HG03045 (cell line): ENCODE results near the gene MT3.
A peak's percentile ranks its signal among the peaks of the same experiment; 100 is the strongest.

Experiments
- ATAC-seq: cut with Tn5 transposase; IDR thresholded peaks from one replicate; pipeline ENCODE4 v1.9.1; 2021; ENCODE audit warnings: mild to moderate bottlenecking, moderate library complexity; ENCODE audit not compliant: unreplicated experiment

The MT3 gene

DNA sequence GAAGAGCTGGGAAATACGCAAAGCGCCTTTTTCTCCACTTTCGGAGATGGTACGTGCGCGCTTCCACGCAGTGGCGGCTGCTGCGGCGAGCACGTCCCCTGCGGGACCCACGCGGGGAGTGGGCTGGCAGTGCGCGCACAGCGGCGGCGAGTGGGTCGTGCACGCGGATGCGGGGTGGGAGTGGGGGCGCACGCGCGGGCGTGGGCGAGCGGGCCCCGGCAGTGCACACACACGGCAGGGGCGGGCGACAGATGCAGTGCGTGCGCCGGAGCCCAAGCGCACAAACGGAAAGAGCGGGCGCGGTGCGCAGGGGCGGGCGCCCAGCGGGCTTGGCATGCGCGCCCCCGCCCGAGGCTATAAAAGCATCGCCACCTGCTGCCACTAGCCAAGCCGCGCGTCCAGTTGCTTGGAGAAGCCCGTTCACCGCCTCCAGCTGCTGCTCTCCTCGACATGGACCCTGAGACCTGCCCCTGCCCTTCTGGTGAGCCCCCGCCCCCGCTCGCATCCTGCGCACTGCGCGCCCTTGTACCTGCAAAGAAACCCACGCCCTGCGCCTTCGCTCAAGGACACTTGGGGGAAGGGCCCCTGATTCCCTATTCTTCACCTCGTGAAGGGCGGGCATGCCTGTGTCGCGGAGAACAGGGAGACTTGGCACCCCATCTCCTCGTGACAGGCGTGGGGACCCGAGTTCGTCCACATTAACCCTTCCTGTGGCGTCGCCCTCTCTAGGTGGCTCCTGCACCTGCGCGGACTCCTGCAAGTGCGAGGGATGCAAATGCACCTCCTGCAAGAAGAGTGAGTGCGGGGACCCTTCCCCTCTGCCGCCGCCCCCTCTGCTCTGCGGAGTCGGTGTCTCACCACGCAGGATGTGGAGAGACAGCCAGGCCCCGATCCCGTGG, at the start of gene MT3:
MT3 (plus strand) TSS at position 388 of the 899 bp plus-strand sequence; CDS start at position 451, 63 bp downstream.
- ATAC-seq, result no peak

GRCh38 chr16:56539656-56540055, 49.7 kb upstream of the MT3 start:
- no peak for ATAC-seq

DNA sequence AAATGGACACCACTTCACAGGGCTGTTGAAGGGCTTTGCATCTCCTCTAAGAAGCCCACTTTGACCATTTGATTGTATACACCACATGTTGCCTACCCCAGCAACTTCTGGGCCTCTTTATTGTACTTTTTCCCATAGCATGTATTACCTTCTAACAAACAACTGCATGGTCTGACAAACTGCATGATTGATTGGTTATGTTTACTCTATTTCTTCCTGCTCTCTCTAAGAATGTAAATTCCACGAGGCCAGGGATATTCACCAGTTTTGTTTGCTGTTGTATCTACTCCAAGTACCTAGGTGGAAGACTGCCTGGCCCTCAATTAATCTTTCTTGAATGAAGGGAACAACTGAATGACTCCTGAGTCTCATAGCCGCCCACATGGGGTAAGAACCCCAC, 47.3 kb upstream of the MT3 start:
- no peak for ATAC-seq

DNA sequence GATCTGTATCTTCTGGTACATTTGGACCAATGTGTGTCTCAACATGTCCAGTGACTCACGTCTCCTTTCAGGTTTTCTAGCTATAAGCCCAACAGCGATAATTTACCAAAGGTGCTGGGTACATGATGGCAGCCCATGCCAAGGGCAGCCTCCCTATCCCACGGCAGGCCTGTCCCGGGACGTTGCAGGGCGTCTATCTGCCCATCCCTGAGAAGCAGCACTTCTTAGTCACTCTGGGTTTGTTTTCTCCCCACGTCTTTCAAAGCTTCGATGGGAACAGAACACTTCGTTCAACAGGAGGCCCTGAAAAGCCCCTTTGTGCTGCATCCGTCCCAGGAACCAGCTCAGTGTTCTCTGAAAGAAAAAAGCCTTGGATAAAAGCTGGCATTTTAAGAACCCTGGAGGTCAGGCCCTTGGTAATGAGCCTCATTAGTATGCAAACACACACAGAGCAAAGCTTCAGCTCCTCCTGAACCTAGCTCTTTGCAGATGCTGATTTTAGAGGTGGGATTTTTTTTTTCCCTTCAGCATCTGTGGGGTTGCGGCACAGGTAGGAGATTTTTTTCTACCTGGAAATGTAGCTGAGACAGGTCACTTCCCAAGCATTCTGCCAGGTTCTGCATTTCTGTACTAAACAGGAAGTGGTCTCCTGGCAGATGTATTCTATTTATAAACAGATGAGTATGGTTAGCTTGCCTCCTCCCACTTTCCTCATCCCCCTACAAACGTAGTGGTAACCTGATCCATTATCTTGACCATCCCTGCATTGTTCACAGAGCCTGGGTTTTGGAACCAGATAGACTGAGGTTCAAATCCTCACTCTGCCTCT, 42.0 kb upstream of the MT3 start:
- ATAC-seq, result no peak

DNA sequence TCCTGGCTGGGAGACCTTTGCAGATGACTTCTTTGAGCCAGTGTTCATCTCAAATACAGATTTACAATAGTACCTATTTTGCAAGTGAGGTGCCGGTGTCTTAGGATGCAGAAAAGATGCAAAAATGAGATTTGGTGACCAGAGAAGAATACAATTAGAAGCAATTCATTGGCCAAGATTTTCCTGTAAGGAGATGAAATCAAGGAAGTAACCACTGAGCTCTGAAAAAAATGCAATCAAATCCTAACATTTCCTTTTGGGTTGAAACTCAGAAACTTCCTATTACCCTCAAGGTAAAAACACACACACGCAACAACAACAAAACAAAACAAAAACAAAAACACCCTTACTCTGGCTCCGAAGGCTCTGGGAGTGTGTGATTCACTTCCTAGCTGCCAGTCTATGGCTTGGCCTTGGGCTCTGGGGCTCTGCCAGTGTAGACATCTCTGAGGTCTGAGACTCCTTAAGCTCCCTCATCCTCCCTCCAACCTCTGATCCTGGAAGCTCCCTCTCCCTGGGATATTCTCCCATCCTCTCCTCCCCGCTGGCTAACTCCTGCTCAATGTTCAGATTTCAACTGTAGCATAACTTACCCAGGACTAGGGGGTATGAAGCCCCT, 41.3 kb upstream of the MT3 start:
- no peak for ATAC-seq

DNA sequence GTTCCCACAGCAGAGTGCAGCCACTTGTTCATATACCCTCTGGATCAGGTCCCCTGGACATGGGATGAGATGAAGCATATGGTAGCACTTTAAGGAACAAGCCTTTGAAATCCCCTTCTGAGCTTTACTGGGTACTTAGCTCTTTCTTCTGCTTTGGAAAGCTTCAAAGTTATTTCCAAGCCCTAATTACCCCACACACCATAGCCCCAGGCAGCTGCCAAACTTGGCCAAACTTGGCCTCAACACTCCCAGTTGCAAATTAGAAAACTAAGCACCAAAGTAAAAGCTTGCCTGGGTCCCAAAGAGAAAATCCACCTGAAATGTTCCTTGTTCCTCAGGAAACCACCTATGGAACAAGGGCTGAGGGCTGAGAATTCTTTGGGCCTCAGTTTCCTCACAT, 40.2 kb upstream of the MT3 start:
- ATAC-seq, result no peak

- no peak for ATAC-seq
These were observed 39.5 kb upstream of the MT3 start for GRCh38 chr16:56549744-56550385.

DNA sequence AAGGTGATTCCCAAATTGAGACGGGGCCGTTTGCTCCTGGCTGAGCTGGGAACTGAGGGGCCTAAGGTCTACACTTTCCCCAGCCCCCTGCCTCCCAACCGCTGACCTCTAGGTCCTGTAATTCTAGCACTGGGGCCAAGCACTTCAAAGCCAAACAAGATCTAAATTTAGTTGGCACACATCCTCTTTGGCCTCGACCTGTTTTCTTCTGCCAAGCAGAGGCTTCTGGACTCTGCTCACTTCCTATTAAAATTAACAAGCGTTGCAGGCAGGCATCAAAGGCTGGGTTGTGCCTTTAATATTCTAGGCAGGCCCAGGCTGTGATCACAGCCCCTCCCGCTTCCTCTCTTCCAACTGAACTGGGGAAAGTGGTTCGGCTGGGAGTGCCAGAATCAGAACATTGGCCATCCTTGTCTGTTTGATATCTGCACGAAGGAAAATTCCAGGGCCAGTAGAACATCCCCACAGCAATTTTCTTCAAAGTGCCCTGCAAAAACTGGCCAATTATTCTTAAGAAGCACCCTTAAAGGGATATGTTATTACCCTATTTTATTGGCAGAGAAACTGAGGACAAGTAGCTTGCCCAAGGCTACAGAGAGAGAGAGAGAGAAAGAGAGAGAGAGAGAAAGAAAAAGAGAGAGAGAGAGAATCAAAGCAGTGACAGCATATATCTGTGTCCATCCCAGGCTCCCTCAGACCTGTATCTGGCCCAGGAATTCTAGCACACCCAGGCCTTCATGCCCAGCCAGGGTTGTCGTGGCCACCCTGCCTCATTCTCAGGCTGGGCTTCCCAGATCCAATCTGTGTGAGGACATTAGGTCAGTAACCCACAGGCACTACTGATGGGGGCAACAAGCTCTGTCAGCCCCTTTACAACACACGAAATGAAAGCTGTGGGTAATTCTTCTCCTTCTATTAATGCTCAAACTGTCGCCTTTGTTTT, 37.3 kb upstream of the MT3 start:
- no peak for ATAC-seq

- no peak for ATAC-seq
These were observed 34.9 kb upstream of the MT3 start for GRCh38 chr16:56554441-56554840.

DNA sequence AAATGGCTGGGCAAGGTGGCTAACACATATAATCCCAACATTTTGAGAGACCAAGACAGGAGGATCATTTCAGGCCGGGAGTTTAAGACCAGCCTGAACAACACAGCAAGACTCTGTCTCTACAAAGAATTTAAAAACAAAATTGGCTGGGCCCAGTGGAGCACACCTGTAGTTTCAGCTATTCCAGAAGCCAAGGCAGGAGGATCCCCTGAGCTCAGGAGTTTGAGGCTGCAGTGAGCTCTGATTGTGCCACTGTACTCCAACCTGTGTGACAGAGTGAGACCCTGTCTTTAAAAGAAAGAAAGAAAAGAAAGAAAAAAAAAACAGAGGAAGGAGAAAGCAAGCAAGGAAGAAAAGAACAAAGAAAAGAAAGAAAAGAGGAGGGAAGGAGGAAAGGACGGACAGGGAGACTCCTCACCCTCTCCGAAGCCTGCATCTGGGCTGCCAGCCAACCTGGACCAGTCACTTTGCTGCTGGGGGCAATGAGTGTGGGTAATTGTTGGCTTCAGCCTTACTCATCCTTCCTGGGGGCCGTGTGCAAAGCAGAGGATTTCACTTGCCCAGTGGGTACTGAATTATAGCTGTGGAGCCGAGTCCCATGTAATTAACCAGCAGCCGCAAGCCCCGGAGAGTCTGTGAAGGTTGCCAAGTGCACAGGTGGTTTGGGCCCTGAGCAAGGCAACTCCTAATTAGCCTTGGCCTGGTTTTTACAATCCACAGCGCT, 31.1 kb upstream of the MT3 start:
- ATAC-seq, result no peak

DNA sequence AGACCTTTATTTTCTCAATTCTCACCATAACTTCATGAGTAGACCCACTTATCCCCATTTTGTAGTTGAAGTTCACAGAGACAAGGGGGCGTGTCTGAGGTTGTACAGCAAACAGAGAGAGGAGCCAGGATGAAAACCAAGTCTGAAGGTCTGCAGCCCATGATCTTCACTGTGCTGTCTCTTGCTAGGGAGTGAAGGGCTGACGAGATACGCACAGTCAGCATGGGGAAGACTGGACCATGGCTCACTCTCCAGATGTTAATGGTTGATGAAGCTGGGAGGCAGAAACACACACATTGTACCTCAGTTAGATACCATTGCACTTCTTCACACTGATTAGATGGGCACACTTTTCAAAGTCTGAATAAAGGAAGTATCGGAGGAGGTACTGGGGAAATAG, 30.2 kb upstream of the MT3 start:
- no peak for ATAC-seq

DNA sequence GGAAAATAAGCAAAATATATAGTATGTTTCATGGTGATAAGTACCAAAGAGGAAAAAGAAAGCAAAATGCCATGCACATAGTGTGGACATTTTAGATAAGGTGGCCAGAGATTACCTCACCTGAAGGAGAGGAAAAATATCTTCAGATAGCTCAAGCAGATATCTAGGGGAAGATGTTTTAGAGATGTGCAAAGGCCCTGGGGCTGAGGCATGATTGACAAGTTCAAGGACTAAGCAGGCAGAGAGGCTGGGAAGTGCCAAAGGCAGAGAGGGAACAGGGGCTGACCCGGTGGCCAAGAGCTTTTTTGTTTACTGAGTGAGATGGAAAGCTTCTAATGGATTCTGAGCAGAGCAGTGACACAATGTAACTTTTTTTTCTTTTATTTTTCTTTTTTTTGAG, 28.9 kb upstream of the MT3 start:
- no peak for ATAC-seq

- ATAC-seq, result no peak
These were observed 28.2 kb upstream of the MT3 start for GRCh38 chr16:56561126-56561525.

GRCh38 chr16:56564793-56565477, 24.4 kb upstream of the MT3 start, which contains the start of gene MT4:
MT4 (plus strand) TSS chr16:56565073; CDS start chr16:56565129, 56 bp downstream.
- no peak for ATAC-seq

DNA sequence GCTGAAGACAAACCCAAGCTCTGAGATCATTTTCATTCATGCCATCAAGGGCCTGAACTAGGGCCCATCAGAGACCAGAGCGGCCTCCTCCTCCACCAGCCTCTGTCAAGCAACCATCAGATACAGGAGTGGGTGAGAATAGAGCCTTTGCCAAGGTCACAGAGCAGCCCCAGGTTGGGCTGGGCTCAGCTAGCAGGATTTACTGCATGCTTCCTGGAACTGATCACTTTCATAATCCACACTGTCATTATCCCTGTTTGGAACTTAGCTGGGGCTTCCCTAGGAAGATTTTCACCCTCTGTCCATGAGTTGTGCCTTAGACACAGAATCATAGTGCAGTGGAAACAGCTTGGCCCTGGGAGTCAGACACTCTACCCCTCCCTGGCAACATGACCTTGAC, 19.4 kb upstream of the MT3 start:
- no peak for ATAC-seq

DNA sequence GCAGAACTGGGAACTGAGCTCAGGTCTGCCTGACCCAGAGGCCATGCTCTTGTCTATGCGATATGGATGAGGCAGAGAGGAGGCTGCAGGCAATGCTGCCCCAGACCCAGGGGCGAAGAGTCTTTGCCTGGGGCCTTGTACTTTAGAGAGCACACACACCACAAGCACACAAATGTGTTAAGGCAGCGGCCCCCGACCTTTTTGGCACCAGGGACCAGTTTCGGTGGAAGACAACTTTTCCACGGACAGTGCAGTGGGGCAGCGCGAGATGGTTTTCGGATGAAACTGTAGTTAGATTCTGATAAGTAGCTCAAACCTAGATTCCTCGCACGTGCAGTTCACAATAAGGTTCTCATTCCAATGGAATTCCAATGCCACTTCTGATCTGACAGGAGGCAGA, 17.8 kb upstream of the MT3 start:
- ATAC-seq, result no peak

DNA sequence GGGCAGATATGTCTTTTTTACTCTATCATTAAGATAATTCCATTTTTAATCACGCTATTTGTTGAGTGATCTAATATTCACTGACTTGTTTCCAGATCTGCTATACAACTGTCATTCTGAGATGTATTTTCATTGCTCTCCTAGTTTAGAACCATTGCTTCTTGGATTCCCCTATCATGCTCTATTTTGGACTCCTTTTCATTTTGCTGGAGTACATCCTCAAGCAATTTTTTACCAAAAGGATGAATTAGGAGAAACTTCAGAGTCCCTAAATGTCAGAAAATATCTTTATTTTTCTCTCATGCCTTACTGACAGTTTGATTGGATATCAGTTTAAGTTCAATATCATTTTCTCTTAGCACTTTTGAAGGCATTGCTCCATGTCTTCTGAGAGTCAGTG, 14.7 kb upstream of the MT3 start:
- no peak for ATAC-seq

- ATAC-seq, result peak; percentile 87
These were observed 12.6 kb upstream of the MT3 start for GRCh38 chr16:56576585-56577299.
